Uterus (tissue), 4 donors: ENCODE measurements around the gene MSX1. TPM values are rescaled to one million over a fixed set of nuclear protein-coding genes. Genes with fewer than 3 reads are reported as not detected.

Experiments
- DNase-seq, 2 donors: peaks; one replicate each; pipeline ENCODE4 v3.0.0-alpha.2; 2019 to 2020
- H3K27ac ChIP-seq, 2 donors: fragments of 200-600 bp; sonication (generic); 1 replicate in 1 of 2; 2 replicates in 1 of 2; pipeline ENCODE4 v1.5.1; 2016 to 2018
- H3K27me3 ChIP-seq, 2 donors: fragments of 200-600 bp; sonication (generic); one replicate each; pipeline ENCODE4 v1.5.1; 2018 to 2019; ENCODE audit warnings: control low read depth in 1 of 2
- H3K36me3 ChIP-seq, 2 donors: fragments of 200-600 bp; sonication (generic); one replicate each; pipeline ENCODE4 v1.5.1; 2019; ENCODE audit warnings: control low read depth in 1 of 2
- H3K4me1 ChIP-seq, 2 donors: fragments of 200-600 bp; sonication (generic); one replicate each; pipeline ENCODE4 v1.5.1; 2018 to 2019; ENCODE audit warnings: control low read depth in 1 of 2
- H3K4me3 ChIP-seq, 2 donors: fragments of 200-600 bp; sonication (generic); 1 replicate in 1 of 2; 2 replicates in 1 of 2; pipeline ENCODE4 v1.5.1; 2018 to 2019; ENCODE audit warnings: mild to moderate bottlenecking in 1 of 2
- H3K9me3 ChIP-seq, 2 donors: fragments of 200-600 bp; sonication (generic); one replicate each; pipeline ENCODE4 v1.5.1; 2019; ENCODE audit warnings: control low read depth in 1 of 2
- POLR2A ChIP-seq, 2 donors: fragments of 450-650 bp; IDR thresholded peaks; one replicate each; pipeline ENCODE4 v1.6.1; 2016; ENCODE audit warnings: antibody characterized with exemption in 2 of 2, mild to moderate bottlenecking in 1 of 2, moderate library complexity in 1 of 2
- intact Hi-C: fragments of 100-400 bp; cut with DNase I; formaldehyde crosslinking; loops from one replicate; pipeline ENCODE4 v1.15.1; 2023; ENCODE audit warnings: low total_unique reads
- total RNA-seq, 4 donors: library from RNA; depleted of rRNA in 3 of 4; stranded (reverse); fragments of >200 nt in 3 of 4; gene quantifications; one replicate each; pipeline versions ENCODE4 v1.1.0 to v1.2.4, GENCODE V29; 2014 to 2023
- TF ChIP-seq, protein P1 (sequence below), 4 experiments: fragments of 200-600 bp in 2 of 4; fragments of 450-650 bp in 2 of 4; sonication (generic) in 2 of 4; IDR thresholded peaks; one replicate each; pipeline ENCODE4 v1.5.1; 2016 to 2019; ENCODE audit warnings: antibody characterized with exemption in 4 of 4, mild to moderate bottlenecking in 2 of 4, moderate library complexity in 1 of 4
- donor health status: DM: yes; HTN: yes; CAD: no.

MSX1 gene
- total RNA-seq, 4 donors from 2014 or later: 19.7 to 33.0 (median 23.8) TPM

DNA sequence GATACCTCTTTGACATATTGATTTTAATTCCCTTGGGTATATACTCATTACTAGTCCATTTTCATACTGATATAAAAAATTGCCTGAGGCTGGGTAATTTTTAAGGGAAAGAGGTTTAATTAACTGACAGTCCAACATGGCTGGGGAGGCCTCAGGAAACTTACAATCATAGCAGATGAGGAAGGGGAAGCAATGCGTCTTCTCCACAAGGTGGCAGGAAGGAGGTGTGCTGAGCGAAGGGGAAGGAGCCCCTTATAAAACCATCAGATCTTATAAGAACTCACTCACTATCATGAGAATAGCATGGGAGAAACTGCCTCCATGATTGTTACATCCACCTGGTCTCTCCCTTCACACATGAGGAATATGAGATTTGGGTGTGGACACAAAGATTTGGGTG is 42.4 kb downstream of the MSX1 start:
- intact Hi-C loops: no loop called here
- Histone ChIP-seq H3K36me3 (no peaks in the 10 kb centered on the region), H3K9me3 (no peaks in the 10 kb centered on the region), H3K27me3 (no peaks in the 10 kb centered on the region), H3K4me3 (no peak overlapping the region), H3K4me1 (no peaks in the 10 kb centered on the region), H3K27ac (no peak overlapping the region)
- no peak for TF ChIP-seq POLR2A (IDR thresholded peaks at IDR 0.05)
- TF ChIP-seq, protein P1, sequence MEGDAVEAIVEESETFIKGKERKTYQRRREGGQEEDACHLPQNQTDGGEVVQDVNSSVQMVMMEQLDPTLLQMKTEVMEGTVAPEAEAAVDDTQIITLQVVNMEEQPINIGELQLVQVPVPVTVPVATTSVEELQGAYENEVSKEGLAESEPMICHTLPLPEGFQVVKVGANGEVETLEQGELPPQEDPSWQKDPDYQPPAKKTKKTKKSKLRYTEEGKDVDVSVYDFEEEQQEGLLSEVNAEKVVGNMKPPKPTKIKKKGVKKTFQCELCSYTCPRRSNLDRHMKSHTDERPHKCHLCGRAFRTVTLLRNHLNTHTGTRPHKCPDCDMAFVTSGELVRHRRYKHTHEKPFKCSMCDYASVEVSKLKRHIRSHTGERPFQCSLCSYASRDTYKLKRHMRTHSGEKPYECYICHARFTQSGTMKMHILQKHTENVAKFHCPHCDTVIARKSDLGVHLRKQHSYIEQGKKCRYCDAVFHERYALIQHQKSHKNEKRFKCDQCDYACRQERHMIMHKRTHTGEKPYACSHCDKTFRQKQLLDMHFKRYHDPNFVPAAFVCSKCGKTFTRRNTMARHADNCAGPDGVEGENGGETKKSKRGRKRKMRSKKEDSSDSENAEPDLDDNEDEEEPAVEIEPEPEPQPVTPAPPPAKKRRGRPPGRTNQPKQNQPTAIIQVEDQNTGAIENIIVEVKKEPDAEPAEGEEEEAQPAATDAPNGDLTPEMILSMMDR (IDR thresholded peaks at IDR 0.05): no peak
- DNase-seq: no peak

GRCh38 chr4:4912155-4912554 is 52.7 kb downstream of the MSX1 start:
- intact Hi-C loops: no loop called here
- Histone ChIP-seq H3K36me3 (no peaks in the 10 kb centered on the region), H3K27me3 (no peaks in the 10 kb centered on the region)

GRCh38 chr4:4913147-4913561 is 53.7 kb downstream of the MSX1 start:
- intact Hi-C loops: no loop called here
- TF ChIP-seq POLR2A (IDR thresholded peaks at IDR 0.05): no peak
- no peaks in the 10 kb centered on the region for H3K9me3 ChIP-seq
- DNase-seq: peak in 1 of 2 donors; percentile 53
- H3K4me1 ChIP-seq: no peaks in the 10 kb centered on the region
- H3K27me3 ChIP-seq: no peaks in the 10 kb centered on the region
- no peaks in the 10 kb centered on the region for H3K36me3 ChIP-seq
- H3K4me3 ChIP-seq: no peak overlapping the region
- H3K27ac ChIP-seq: no peak overlapping the region

More at GRCh38 chr4:4912155-4912554, 52.7 kb downstream of the MSX1 start:
- Histone ChIP-seq H3K9me3 (no peaks in the 10 kb centered on the region), H3K27ac (no peak overlapping the region), H3K4me1 (no peaks in the 10 kb centered on the region), H3K4me3 (no peak overlapping the region)
- no peak for DNase-seq
- TF ChIP-seq, protein P1 (IDR thresholded peaks at IDR 0.05): no peak
- no peak for TF ChIP-seq POLR2A (IDR thresholded peaks at IDR 0.05)

Other genes starting within 250 kb of the MSX1 start
- 10 to 100 TPM in 2 of 4 donors, 1 to 10 TPM in 1, under 1 TPM in 1; 0.51 to 15.9 (median 9.8) TPM for gene CYTL1, start 159.8 kb downstream of the MSX1 start, total RNA-seq
- gene STK32B, start 191.8 kb downstream of the MSX1 start, total RNA-seq: 10 to 100 TPM in 1 of 4 donors, 1 to 10 TPM in 3; 3.0 to 33.8 (median 4.3) TPM